Measurements from ENCODE around the gene SLC24A3.

Gene SLC24A3

DNA sequence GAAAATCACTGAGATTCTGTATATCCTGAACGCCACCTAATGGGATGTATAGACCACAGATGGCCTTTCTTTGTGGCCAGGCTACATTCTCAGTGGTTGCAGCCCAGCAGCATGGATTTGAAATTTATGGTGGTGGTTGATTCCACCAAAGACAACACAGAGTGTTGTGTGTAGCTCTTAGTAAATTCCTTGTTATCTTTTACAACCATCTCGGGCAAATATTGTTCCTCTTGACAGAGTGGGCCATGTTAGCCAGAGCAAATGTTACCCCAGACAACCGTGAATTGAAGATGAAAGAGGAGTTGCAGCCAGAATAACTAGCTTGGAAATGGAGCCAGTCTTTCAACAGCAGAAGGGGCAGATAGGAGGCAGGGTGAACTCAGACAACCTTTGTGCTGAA lies 39.5 kb downstream of the SLC24A3 start:
- no peak for DNase-seq (ENCODE audit: extremely low read depth, low read depth)
- TF ChIP-seq, protein P1, sequence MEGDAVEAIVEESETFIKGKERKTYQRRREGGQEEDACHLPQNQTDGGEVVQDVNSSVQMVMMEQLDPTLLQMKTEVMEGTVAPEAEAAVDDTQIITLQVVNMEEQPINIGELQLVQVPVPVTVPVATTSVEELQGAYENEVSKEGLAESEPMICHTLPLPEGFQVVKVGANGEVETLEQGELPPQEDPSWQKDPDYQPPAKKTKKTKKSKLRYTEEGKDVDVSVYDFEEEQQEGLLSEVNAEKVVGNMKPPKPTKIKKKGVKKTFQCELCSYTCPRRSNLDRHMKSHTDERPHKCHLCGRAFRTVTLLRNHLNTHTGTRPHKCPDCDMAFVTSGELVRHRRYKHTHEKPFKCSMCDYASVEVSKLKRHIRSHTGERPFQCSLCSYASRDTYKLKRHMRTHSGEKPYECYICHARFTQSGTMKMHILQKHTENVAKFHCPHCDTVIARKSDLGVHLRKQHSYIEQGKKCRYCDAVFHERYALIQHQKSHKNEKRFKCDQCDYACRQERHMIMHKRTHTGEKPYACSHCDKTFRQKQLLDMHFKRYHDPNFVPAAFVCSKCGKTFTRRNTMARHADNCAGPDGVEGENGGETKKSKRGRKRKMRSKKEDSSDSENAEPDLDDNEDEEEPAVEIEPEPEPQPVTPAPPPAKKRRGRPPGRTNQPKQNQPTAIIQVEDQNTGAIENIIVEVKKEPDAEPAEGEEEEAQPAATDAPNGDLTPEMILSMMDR (IDR thresholded peaks at IDR 0.05; ENCODE audit: low read depth, low read length, missing control alignments) = no peak
- H3K4me3 ChIP-seq (replicated peaks; ENCODE audit: low read depth, low read length) = no peak overlapping the region

DNA sequence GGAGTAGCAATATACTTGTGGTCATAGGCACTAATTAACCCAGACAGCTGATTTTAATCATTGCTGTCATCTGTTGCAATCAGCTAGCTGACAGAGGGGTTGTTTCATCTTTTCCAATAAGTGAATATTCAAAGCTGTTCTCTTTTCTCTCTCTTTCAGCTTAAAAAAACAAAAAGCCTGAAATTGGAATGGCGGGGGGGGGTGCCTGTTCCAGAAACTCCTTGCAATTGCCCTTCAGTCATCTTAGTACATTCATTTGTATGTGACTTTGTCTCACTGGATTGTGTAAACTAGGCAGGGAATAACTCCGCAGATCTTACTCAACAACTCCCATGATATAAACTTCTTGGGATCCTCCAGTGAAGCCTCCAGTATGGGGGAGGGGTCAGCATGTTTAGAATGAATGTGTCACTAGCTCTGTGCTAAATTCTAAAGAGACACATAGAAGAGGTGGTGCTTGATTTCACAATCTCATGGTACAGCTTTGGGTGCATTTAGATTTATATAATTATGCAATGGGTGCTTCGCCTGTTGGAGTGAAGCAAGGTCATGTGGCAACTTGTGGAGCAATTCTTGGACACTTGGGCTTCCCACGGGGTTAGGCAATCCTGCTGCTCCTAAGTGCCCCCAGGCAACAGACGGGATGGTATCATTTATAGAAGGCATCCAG lies 40.1 kb downstream of the SLC24A3 start:
- TF ChIP-seq, protein P1 (IDR thresholded peaks at IDR 0.05; ENCODE audit: low read depth, low read length, missing control alignments) = no peak
- no peak for DNase-seq (ENCODE audit: extremely low read depth, low read depth)
- no peak overlapping the region for H3K4me3 ChIP-seq (replicated peaks; ENCODE audit: low read depth, low read length)

DNA sequence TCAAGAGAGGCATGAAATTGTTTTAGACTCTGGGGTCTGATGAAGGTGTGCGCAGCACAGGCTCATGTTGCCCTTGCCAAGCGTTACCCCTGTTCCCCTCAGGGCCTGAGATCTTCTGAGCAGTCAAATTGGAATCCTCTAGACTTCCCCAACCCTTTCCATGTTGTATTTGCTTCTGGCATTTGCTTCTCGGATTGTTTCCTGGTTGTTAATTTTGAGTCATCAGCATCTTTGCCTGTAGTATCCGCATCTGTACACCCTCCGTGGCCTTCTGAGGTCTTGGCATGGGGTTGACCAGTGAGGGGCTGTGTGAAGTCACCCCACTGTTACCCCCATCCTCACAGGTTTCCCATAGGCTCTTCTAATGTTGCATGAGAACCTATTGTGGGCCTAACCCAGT lies 40.9 kb downstream of the SLC24A3 start:
- no peak for DNase-seq (ENCODE audit: extremely low read depth, low read depth)
- H3K4me3 ChIP-seq (replicated peaks; ENCODE audit: low read depth, low read length) = no peak overlapping the region
- TF ChIP-seq, protein P1 (IDR thresholded peaks at IDR 0.05; ENCODE audit: low read depth, low read length, missing control alignments) = no peak

DNA sequence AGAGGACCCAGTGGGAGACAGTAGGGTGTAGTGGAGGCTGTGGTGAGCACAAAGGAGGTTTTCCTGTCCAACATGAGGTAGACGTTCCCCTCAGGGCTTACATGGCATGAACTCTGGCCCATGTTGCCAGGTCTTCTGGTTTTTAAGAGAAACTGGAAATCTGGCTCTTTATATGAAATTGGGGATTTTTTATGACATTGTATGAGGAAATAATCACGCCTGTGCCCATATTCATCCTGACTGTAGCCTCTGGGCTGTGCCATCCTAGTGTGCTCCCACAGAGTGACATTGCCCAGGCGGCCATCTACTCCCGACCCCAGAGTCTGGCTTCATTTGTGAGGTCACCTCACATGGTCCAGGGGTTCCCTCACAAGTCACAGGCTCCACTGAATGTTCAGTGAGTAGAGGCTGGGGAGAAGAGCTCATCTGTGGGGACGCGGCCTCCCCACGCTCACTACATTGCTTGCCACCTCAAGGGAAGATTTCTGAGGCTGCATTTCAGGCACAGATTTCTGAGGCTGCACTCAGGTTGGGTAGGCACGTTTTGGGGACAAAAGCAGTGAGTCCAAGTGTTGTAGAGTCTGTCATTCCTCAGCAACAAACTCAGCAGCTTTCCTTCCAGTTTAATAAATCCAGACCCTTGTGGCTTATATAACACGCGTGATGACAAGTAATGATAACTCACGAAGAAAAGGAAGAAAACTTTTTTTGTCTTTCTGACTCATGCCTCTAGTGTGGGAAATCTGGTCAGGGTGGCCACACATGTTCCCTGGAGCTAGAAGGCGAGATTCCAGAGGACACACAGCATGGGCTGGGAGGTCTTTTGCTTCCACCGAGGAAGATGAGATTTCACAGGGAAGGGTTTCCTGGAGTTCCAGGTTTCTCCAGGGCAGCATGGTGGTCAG lies 41.7 kb downstream of the SLC24A3 start:
- DNase-seq (ENCODE audit: extremely low read depth, low read depth) = no peak
- TF ChIP-seq, protein P1 (IDR thresholded peaks at IDR 0.05; ENCODE audit: low read depth, low read length, missing control alignments) = no peak
- H3K4me3 ChIP-seq (replicated peaks; ENCODE audit: low read depth, low read length) = no peak overlapping the region

DNA sequence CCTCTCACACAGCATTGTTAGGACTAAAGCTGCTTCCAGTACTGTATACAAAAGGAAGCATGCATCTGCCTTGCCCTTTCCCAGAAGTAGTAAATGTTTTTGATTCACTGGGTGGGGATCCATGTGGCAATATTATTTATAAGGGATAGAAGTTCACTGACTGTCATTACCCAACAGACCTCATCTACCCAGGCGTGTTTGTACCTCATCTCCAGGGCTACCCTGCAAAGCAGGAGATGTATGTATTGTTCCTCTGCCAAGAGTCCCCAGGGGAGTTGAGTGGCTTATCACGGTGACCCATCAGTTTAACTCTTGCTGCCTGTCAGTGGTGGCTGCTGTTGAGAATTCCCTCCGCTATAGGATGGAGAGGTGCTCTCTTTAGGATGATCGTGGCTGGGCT lies 42.5 kb downstream of the SLC24A3 start:
- no peak overlapping the region for H3K4me3 ChIP-seq (replicated peaks; ENCODE audit: low read depth, low read length)
- TF ChIP-seq, protein P1 (IDR thresholded peaks at IDR 0.05; ENCODE audit: low read depth, low read length, missing control alignments) = no peak
- no peak for DNase-seq (ENCODE audit: extremely low read depth, low read depth)

DNA sequence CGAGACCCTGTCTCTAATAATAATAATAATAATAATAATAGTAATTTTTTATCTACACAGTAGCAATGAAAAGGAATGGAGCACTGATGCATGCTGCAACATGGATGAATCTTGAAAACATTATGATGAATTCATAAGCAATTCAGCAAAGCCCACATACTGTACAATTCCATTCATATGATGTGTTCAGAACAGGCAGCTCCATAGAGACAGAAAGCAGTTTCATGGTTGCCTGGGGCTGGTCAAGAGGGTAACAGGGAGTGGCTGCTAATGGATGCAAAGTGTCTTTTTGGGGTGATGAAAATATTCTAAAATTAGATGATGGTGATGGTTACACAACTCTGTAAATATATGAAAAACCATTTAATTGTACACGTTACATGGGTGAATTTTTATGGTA lies 43.6 kb downstream of the SLC24A3 start:
- H3K4me3 ChIP-seq (replicated peaks; ENCODE audit: low read depth, low read length) = no peak overlapping the region
- DNase-seq (ENCODE audit: extremely low read depth, low read depth) = no peak
- TF ChIP-seq, protein P1 (IDR thresholded peaks at IDR 0.05; ENCODE audit: low read depth, low read length, missing control alignments) = no peak
